H1 (cell line): ENCODE measurements around the gene KLHL29. TPM values are rescaled to one million over a fixed set of nuclear protein-coding genes. Genes with fewer than 3 reads are reported as not detected.

Source experiments
- CTCF ChIA-PET: fragments of 300-600 bp; sonication (Branson Sonifier 250); formaldehyde crosslinking; loops from one replicate; lab custom pipeline; 2021; ENCODE audit not compliant: partially characterized antibody; lab: Charles Lee
- POLR2A ChIA-PET: fragments of 300-600 bp; sonication (Branson Sonifier 250); formaldehyde crosslinking; loops from one replicate; lab custom pipeline; 2021; ENCODE audit warnings: inconsistent platforms; ENCODE audit not compliant: partially characterized antibody; lab: Charles Lee
- DNase-seq, 2 experiments: peaks; one replicate each; pipeline versions ENCODE4 v3.0.0 to v3.0.0-alpha.2; 2010 to 2022; ENCODE audit warnings: low spot score in 2 of 2, low read depth in 1 of 2, mixed read lengths in 1 of 2
- FAIRE-seq: peaks from 2 replicates; lab custom pipeline; 2011; peaks lifted over from hg19 to GRCh38; lab: Jason Lieb, UNC
- H2AFZ ChIP-seq: 2 replicates; pipeline ENCODE4 v1.8.1; 2012; ENCODE audit warnings: low read length, inconsistent platforms
- H2AK5ac ChIP-seq: 2 replicates; pipeline ENCODE4 v1.6.1; 2013; ENCODE audit warnings: low read depth, low read length
- H2BK120ac ChIP-seq: replicated peaks from 2 replicates; pipeline ENCODE3; 2013; ENCODE audit warnings: low read depth, low read length, inconsistent platforms
- H2BK12ac ChIP-seq: 2 replicates; pipeline ENCODE4 v1.6.1; 2013; ENCODE audit warnings: low read depth, low read length
- H2BK15ac ChIP-seq: 2 replicates; pipeline ENCODE4 v1.6.1; 2013; ENCODE audit warnings: low read length
- H2BK20ac ChIP-seq: 2 replicates; pipeline ENCODE4 v1.6.1; 2013; ENCODE audit warnings: low read length
- H2BK5ac ChIP-seq: 2 replicates; pipeline ENCODE4 v1.6.1; 2013; ENCODE audit warnings: low read depth, low read length
- H3K14ac ChIP-seq: 2 replicates; pipeline ENCODE4 v1.6.1; 2013; ENCODE audit warnings: inconsistent platforms; ENCODE audit not compliant: insufficient read length
- H3K18ac ChIP-seq: 2 replicates; pipeline ENCODE4 v1.6.1; 2013; ENCODE audit warnings: low read length; ENCODE audit errors: extremely low read depth
- H3K23ac ChIP-seq: 2 replicates; pipeline ENCODE4 v1.6.1; 2013; ENCODE audit warnings: inconsistent platforms; ENCODE audit not compliant: insufficient read length
- H3K23me2 ChIP-seq: 2 replicates; pipeline ENCODE4 v1.6.1; 2013; ENCODE audit warnings: low read depth, low read length
- H3K27ac ChIP-seq: 2 replicates; pipeline ENCODE4 v1.6.1; 2011; ENCODE audit warnings: low read depth, low read length, inconsistent platforms
- H3K27me3 ChIP-seq, 4 experiments: replicated peaks in 1 of 4; 1 replicate in 1 of 4; 2 replicates in 3 of 4; pipeline versions ENCODE4 v1.6.1 to v1.8.1; 2011 to 2013; ENCODE audit warnings: low read length in 3 of 4, mild to moderate bottlenecking in 3 of 4, inconsistent platforms in 2 of 4, mixed read lengths in 2 of 4, moderate library complexity in 1 of 4; ENCODE audit not compliant: control insufficient read depth in 3 of 4, insufficient read depth in 3 of 4; ENCODE audit errors: extremely low read depth in 1 of 4
- H3K36me3 ChIP-seq, 4 experiments: 2 replicates each; pipeline versions ENCODE4 v1.6.1 to v1.8.1; 2011 to 2013; ENCODE audit warnings: mild to moderate bottlenecking in 4 of 4, low read length in 3 of 4, moderate library complexity in 2 of 4, control low read depth in 1 of 4, inconsistent platforms in 1 of 4; ENCODE audit not compliant: insufficient read depth in 4 of 4, control insufficient read depth in 2 of 4
- H3K4ac ChIP-seq: replicated peaks from 2 replicates; pipeline ENCODE3; 2013; ENCODE audit warnings: low read length, low read depth, mixed read lengths, inconsistent platforms; ENCODE audit not compliant: insufficient read length
- H3K4me1 ChIP-seq, 4 experiments: replicated peaks in 1 of 4; 1 replicate in 1 of 4; 2 replicates in 3 of 4; pipeline versions ENCODE4 v1.6.1 to v1.8.1; 2011 to 2013; ENCODE audit warnings: low read length in 3 of 4, inconsistent platforms in 2 of 4, mixed read lengths in 1 of 4; ENCODE audit not compliant: insufficient read depth in 4 of 4, control insufficient read depth in 3 of 4
- H3K4me2 ChIP-seq, 2 experiments: 2 replicates each; pipeline versions ENCODE4 v1.6.1 to v1.8.1; 2011 to 2013; ENCODE audit warnings: low read depth in 2 of 2, low read length in 2 of 2, control low read depth in 1 of 2, inconsistent platforms in 1 of 2, mild to moderate bottlenecking in 1 of 2; ENCODE audit not compliant: insufficient read depth in 1 of 2
- H3K4me3 ChIP-seq, 4 experiments: fragments of 200-600, 300-600 bp in 1 of 4; sonication (generic), shearing (Covaris generic), sonication (Bioruptor Twin) in 1 of 4; 2 replicates each; pipeline versions ENCODE4 v1.5.1 to v1.8.1; 2011 to 2016; ENCODE audit warnings: low read length in 4 of 4, low read depth in 3 of 4, control low read depth in 2 of 4, inconsistent platforms in 2 of 4, mild to moderate bottlenecking in 2 of 4, mixed read lengths in 1 of 4, moderate library complexity in 1 of 4; ENCODE audit not compliant: insufficient read depth in 2 of 4; ENCODE audit errors: extremely low read depth in 1 of 4
- H3K56ac ChIP-seq: replicated peaks from 2 replicates; pipeline ENCODE3; 2013; ENCODE audit warnings: low read depth, mild to moderate bottlenecking, mixed read lengths, low read length, inconsistent platforms; ENCODE audit not compliant: insufficient read length
- H3K79me1 ChIP-seq: 2 replicates; pipeline ENCODE4 v1.6.1; 2013; ENCODE audit warnings: low read depth, low read length, control low read depth
- H3K79me2 ChIP-seq, 2 experiments: 2 replicates each; pipeline versions ENCODE4 v1.6.1 to v1.8.1; 2012 to 2013; ENCODE audit warnings: low read length in 2 of 2, mild to moderate bottlenecking in 2 of 2, inconsistent platforms in 1 of 2; ENCODE audit not compliant: insufficient read depth in 2 of 2, control insufficient read depth in 1 of 2
- H3K9ac ChIP-seq, 4 experiments: replicated peaks in 1 of 4; 1 replicate in 1 of 4; 2 replicates in 3 of 4; pipeline versions ENCODE4 v1.6.1 to v1.8.1; 2011 to 2013; ENCODE audit warnings: low read depth in 3 of 4, low read length in 3 of 4, control low read depth in 2 of 4, mild to moderate bottlenecking in 2 of 4, moderate library complexity in 2 of 4, inconsistent platforms in 1 of 4; ENCODE audit errors: extremely low read depth in 1 of 4
- H3K9me3 ChIP-seq, 2 experiments: 2 replicates each; pipeline versions ENCODE4 v1.6.1 to v1.8.1; 2012 to 2013; ENCODE audit warnings: mild to moderate bottlenecking in 2 of 2, moderate library complexity in 2 of 2, control low read depth in 1 of 2, inconsistent platforms in 1 of 2, low read depth in 1 of 2, low read length in 1 of 2, mixed read lengths in 1 of 2; ENCODE audit not compliant: insufficient read depth in 2 of 2
- H4K20me1 ChIP-seq, 2 experiments: replicated peaks in 1 of 2; 2 replicates each; pipeline versions ENCODE3 to v1.8.1; 2011 to 2013; ENCODE audit warnings: inconsistent platforms in 2 of 2, low read length in 2 of 2, mild to moderate bottlenecking in 1 of 2; ENCODE audit not compliant: insufficient read depth in 2 of 2, control insufficient read depth in 1 of 2
- H4K5ac ChIP-seq: 2 replicates; pipeline ENCODE4 v1.6.1; 2013; ENCODE audit warnings: low read length, low read depth, mixed read lengths, inconsistent platforms; ENCODE audit not compliant: insufficient read length
- H4K8ac ChIP-seq: 2 replicates; pipeline ENCODE4 v1.8.0; 2013; ENCODE audit warnings: mild to moderate bottlenecking, moderate library complexity, low read length, inconsistent platforms; ENCODE audit not compliant: insufficient read depth; ENCODE audit errors: extremely low read depth
- H4K91ac ChIP-seq: replicated peaks from 2 replicates; pipeline ENCODE3; 2013; ENCODE audit warnings: low read length, mixed read lengths, inconsistent platforms; ENCODE audit not compliant: insufficient read length
- CBX8 ChIP-seq: fragments of 300-800, 300-1000 bp; sonication (generic); IDR thresholded peaks from 2 replicates; pipeline ENCODE4 v1.7.1; 2016; ENCODE audit warnings: low read depth, low read length, borderline replicate concordance
- EZH2 ChIP-seq: fragments of 200-600 bp; sonication (generic); IDR thresholded peaks from 2 replicates; pipeline ENCODE4 v1.7.1; 2012; ENCODE audit warnings: low read depth, mild to moderate bottlenecking, moderate library complexity, low read length, inconsistent platforms; ENCODE audit not compliant: severe bottlenecking
- FOSL1 ChIP-seq: IDR thresholded peaks from 2 replicates; pipeline ENCODE4 v1.6.1; 2011; ENCODE audit warnings: mild to moderate bottlenecking, low read depth, low read length, moderate library complexity; ENCODE audit not compliant: insufficient read depth
- JUN ChIP-seq: IDR thresholded peaks from 2 replicates; pipeline ENCODE4 v1.6.1; 2011; ENCODE audit warnings: low read depth, mild to moderate bottlenecking, improper control_type of control experiment, low read length
- NRF1 ChIP-seq: IDR thresholded peaks from 2 replicates; pipeline ENCODE4 v1.6.1; 2011; ENCODE audit warnings: mild to moderate bottlenecking, low read depth, low read length, improper control_type of control experiment
- RXRA ChIP-seq: IDR thresholded peaks from 2 replicates; pipeline ENCODE4 v1.6.1; 2011; ENCODE audit warnings: low read depth, mild to moderate bottlenecking, low read length, moderate library complexity; ENCODE audit not compliant: insufficient read depth
- SAP30 ChIP-seq: fragments of 300-600 bp; sonication (generic); IDR thresholded peaks from 2 replicates; pipeline ENCODE4 v1.7.1; 2012; ENCODE audit warnings: low read length, moderate library complexity, mild to moderate bottlenecking, inconsistent platforms; ENCODE audit not compliant: insufficient read depth, insufficient replicate concordance
- SIN3A ChIP-seq, 2 experiments: IDR thresholded peaks in 1 of 2; conservative IDR thresholded peaks in 1 of 2; 2 replicates each; pipeline ENCODE4 v1.6.1; 2011 to 2012; ENCODE audit warnings: low read length in 2 of 2, improper control_type of control experiment in 1 of 2, low read depth in 1 of 2, mild to moderate bottlenecking in 1 of 2
- SRF ChIP-seq: IDR thresholded peaks from 2 replicates; pipeline ENCODE4 v1.6.1; 2011; ENCODE audit warnings: mild to moderate bottlenecking, low read depth, low read length, moderate library complexity
- WGBS, 2 experiments: shearing (Covaris generic) in 1 of 2; methylation state at CpG; one replicate each; pipeline versions ENCODE4 v1.1.6 to v1.1.7; 2013 to 2015; ENCODE audit warnings: low lambda C conversion rate in 2 of 2, mixed read lengths in 2 of 2, inconsistent platforms in 1 of 2, low coverage in 1 of 2, missing lambda C conversion rate in 1 of 2; ENCODE audit not compliant: insufficient replicate concordance in 2 of 2, insufficient coverage in 1 of 2, insufficient read length in 1 of 2; ENCODE audit errors: extremely low coverage in 1 of 2, missing lambda C conversion rate in 1 of 2; 5-methylcytosine and 5-hydroxymethylcytosine counted together
- polyA plus RNA-seq, 7 experiments: library from polyadenylated mRNA; depleted of rRNA in 3 of 7; stranded (reverse) in 5 of 7; unstranded in 2 of 7; fragments of >200 nt in 5 of 7; fragments of 200-250 nt in 2 of 7; gene quantifications; 1 replicate in 5 of 7; 2 replicates in 1 of 7; 4 replicates in 1 of 7; pipeline versions ENCODE4 v1.2.1 to v1.2.3, GENCODE V29; 2011 to 2013; ENCODE audit warnings: missing spikeins in 2 of 7, mixed read lengths in 2 of 7
- total RNA-seq: library from RNA; stranded (reverse); fragmentation: NEBNext Ultra II Directional; extraction: Animal tissue kit (Norgen Biotek cat#: 25700); gene quantifications from 2 replicates; pipeline ENCODE4 v1.2.1, GENCODE V29; 2021
- TF ChIP-seq, protein P1 (sequence below): IDR thresholded peaks from 2 replicates; pipeline ENCODE4 v1.6.1; 2012; ENCODE audit warnings: inconsistent platforms

Gene KLHL29
- total and polyA plus RNA-seq, 2 of the 8 experiments (the other 6 are each of a cell fraction or from before 2014, with no cell fraction given): 1.1 to 4.7 TPM

- DNase-seq (no peak), FAIRE-seq (no peak)
- no peak overlapping the region for H2BK120ac ChIP-seq
- no peak overlapping the region for H2BK5ac ChIP-seq
- H3K23me2 ChIP-seq: no peaks in the 10 kb centered on the region
- H4K20me1 ChIP-seq: no peaks in the 10 kb centered on the region
- H3K27me3 ChIP-seq: no peaks in the 10 kb centered on the region; a peak in 1 of 7 replicates
- H3K79me1 ChIP-seq: no peaks in the 10 kb centered on the region
- ChIA-PET POLR2A (no interaction called here), CTCF (interaction anchor here (1.0 to 1.6 kb wide), 2 partner anchors 10 to 12 kb away, joined by 3 to 8 read pairs; no protein-coding TSS in a partner anchor)
- no peak overlapping the region for H2BK20ac ChIP-seq
- H3K36me3 ChIP-seq: no peaks in the 10 kb centered on the region
- H3K27ac ChIP-seq: no peak overlapping the region
- H3K4ac ChIP-seq: no peak overlapping the region
- 0 out of 4 replicates have a peak, but pooled peaks cover 0 to 2% of the 10 kb centered on the region in 2 experiments for H3K9me3 ChIP-seq
- H3K18ac ChIP-seq: no peak overlapping the region
- no peaks in the 10 kb centered on the region for H3K4me1 ChIP-seq
- no peak overlapping the region for H3K4me3 ChIP-seq
- H3K79me2 ChIP-seq: no peaks in the 10 kb centered on the region
- 92% methylated on average over 3 of the region's 3 CpGs; no CpG with 5 or more reads in 1 of the 2 experiments for WGBS, 2 experiments
- no peak overlapping the region for H4K91ac ChIP-seq
- H3K23ac ChIP-seq: no peak overlapping the region
- no peak overlapping the region for H2AK5ac ChIP-seq
- H3K9ac ChIP-seq: no peak overlapping the region
- no peak overlapping the region for H2AFZ ChIP-seq
- no peak overlapping the region for H4K5ac ChIP-seq
- H2BK12ac ChIP-seq: no peak overlapping the region
- H3K14ac ChIP-seq: no peak overlapping the region
- H3K4me2 ChIP-seq: no peak overlapping the region
- H3K56ac ChIP-seq: no peak overlapping the region
- H4K8ac ChIP-seq: no peak overlapping the region
- no peak overlapping the region for H2BK15ac ChIP-seq
- TF ChIP-seq JUN: no peak
- no peak for TF ChIP-seq SRF
- TF ChIP-seq FOSL1: no peak
- no peak for TF ChIP-seq RXRA
- TF ChIP-seq SAP30: no peak
- no peak for TF ChIP-seq NRF1
- no peak for TF ChIP-seq CBX8
- TF ChIP-seq EZH2: no peak
- TF ChIP-seq SIN3A (conservative IDR thresholded peaks at IDR 0.05 in 1 of 2, IDR thresholded peaks at IDR 0.05 in 1 of 2; ENCODE audit: low read depth in 1 of 2, low read length in 2 of 2): no peak
- TF ChIP-seq, protein P1, sequence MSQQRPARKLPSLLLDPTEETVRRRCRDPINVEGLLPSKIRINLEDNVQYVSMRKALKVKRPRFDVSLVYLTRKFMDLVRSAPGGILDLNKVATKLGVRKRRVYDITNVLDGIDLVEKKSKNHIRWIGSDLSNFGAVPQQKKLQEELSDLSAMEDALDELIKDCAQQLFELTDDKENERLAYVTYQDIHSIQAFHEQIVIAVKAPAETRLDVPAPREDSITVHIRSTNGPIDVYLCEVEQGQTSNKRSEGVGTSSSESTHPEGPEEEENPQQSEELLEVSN: no peak
Observed at GRCh38 chr2:23342075-23342474, 42.9 kb upstream of the KLHL29 start.
